Umbilical cord (tissue), 2 donors: ENCODE data around the gene SIRT7. TPM values are rescaled to one million over a fixed set of nuclear protein-coding genes. Genes with fewer than 3 reads are reported as not detected.
A peak's percentile ranks its signal among the peaks of the same experiment; 100 is the strongest.

ENCODE experiments used
- DNase-seq: peaks from one replicate; pipeline ENCODE4 v3.0.0-alpha.2; 2015; ENCODE audit warnings: low spot score
- total RNA-seq: library from RNA; depleted of rRNA; stranded (reverse); fragments of >200 nt; gene quantifications from one replicate; pipeline ENCODE4 v1.2.3, GENCODE V29; 2014; ENCODE audit warnings: low replicate concordance; ENCODE audit not compliant: insufficient read depth

SIRT7 gene
- total RNA-seq, 1 donor from 2014 or later = 9.9 TPM

DNA sequence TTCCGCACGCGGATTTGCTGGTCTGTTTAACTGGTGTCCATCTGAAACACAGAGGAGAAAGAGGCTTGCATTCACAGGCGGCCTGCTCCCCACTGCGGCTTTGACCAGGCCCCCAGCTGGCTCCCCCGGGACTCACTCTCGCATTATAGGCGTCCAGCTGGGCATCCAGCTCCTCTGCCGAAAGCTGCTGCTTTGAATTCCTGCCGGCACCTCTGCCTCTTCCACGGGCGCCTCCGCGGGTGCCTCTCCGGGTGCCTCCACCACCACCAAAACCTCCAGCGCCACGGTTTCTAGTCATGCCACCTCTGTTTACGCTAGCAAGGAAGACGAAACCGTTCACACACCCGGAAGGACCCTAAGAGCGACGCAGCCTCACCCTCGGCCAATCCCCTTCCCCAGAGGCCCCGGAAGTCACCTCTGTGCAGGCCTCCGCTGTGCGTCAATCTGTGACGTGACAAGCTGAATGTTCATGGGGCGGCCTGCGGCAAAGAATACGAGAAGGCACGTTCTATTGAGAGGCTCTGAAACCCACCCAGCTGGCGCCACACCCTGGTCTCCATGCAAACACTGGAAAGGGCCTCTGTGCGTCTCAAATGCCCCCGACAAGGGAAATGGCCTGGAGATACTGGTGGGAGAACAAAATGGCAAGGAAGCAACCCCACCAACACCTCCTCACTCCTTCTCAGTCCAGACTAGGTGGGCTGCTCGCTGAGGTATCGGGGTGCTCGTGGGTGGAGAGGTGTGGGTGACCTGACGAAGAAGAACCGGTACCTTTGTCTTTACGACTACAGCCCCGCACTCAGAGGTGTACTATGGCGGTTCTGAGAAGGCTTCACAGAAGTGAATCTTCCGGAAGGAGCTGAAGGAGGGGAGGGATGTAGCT is 29.6 kb downstream of the SIRT7 start:
- no peak for DNase-seq

- no peak for DNase-seq
Measured at GRCh38 chr17:81885869-81886548, 32.0 kb downstream of the SIRT7 start.

GRCh38 chr17:81885454-81885853 is 32.5 kb downstream of the SIRT7 start:
- DNase-seq = no peak

GRCh38 chr17:81884968-81885367 is 33.0 kb downstream of the SIRT7 start:
- no peak for DNase-seq

DNA sequence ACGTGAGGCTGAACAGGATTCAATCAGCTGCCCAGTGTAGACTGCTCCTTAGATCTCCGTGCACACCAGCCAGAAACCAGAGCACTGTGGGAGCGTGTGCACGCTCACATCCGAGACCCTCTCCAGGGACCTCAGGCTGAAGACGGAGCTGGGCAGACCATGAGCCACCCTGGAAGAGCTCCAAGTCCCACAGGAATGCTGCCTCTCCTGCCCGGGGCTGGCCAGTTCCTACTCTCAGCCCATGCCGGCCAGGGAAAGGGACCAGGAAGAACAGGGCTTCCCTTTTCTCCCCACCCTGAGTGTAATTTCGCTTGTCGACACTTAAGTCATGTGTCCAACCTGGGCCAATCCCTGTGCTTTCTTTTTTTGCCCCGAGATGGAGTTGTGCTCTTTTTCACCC is 33.5 kb downstream of the SIRT7 start:
- DNase-seq = no peak

DNA sequence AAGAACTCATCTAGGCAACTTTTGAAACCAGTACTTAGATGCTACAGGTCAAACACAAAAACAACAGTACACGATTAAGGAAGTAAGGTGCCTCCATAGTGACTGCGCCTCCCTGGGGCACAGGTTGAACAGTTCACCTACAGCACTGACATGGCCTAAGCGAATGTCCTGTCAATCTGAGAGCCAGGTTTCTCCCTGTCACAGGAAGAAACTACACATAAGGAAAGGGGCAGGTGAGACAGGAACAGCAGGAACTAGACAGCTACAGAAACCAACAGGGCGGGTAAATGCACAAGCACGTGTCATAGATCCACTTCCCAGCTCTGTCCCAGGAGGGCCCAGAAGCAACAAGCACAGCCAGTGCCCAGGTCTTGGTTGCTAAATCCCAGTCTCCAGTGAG is 38.9 kb downstream of the SIRT7 start:
- DNase-seq = no peak

DNA sequence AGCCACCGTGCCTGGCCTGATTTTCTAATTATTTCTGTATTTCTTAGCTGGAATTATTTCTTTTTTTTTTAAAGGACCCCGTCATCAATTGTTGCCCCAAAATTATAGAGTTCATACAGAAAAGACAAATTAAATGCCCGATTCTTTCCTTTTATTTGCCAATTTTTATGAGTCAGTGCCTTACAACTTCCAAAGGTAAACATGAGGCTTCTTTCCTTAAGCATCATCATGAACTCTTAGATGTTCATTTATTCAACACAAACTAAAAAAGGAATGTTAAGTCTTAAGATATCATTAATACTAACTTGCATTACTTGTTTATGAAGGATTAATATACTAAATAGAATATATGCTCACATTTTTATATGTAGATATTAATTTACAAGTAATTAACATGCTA is 39.7 kb downstream of the SIRT7 start:
- no peak for DNase-seq

GRCh38 chr17:81877569-81877968 is 40.4 kb downstream of the SIRT7 start:
- DNase-seq = no peak

GRCh38 chr17:81871387-81872230 is 46.4 kb downstream of the SIRT7 start:
- peak; percentile 89 for DNase-seq

GRCh38 chr17:81870981-81871386 is 47.0 kb downstream of the SIRT7 start, which contains the start of gene ARHGDIA:
Gene ARHGDIA (minus strand): TSS chr17:81871337. CDS start chr17:81869930, 1,407 bp downstream.
- DNase-seq = no peak

DNA sequence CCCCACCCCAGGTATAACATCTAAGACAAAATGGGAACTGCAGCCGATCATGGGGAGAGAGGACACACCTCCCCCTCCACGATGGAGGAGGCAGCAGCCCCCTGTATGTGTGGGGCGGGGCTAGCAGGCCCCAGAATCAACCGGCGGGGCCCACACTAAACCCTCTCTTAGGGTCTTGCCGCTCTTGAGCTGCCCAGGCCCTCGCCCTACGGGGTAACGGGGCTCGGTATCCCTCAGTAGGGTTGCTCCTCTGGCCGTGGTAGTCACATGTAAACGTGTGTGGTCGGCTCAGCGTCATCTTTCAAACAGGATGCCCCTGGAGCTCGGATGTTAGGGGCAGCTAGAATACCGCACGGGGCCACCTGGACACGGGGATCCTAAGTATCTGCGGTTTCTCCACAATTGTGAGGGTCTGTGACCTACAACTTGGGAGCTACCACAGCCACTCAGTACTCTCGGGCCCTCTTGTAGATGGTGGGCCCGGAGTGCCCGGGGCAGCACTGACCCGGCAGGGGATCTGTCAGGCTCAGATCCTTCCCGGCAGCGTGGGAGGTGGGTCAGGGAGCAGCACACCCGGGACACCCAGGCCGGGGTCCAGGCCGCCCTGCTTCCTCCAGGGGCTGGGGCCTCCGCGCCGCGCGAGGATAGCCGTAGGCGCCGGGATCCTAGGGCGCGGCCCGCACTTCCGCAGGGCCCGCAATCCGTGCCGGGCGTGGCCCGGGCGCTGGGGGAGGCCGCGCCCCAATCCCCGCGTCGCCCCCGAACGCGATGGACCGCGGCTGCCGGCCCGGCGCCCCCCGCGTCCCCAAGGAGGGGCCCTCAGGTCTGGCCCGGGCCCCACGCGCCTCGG is 47.6 kb downstream of the SIRT7 start:
- DNase-seq = peak; percentile 52

GRCh38 chr17:81869221-81870130 is 48.5 kb downstream of the SIRT7 start:
- DNase-seq = peak; percentile 44

GRCh38 chr17:81868674-81869220 is 49.2 kb downstream of the SIRT7 start:
- peak; percentile 87 for DNase-seq

- peak; percentile 20 for DNase-seq
Measured at GRCh38 chr17:81867991-81868673, 49.8 kb downstream of the SIRT7 start.

DNA sequence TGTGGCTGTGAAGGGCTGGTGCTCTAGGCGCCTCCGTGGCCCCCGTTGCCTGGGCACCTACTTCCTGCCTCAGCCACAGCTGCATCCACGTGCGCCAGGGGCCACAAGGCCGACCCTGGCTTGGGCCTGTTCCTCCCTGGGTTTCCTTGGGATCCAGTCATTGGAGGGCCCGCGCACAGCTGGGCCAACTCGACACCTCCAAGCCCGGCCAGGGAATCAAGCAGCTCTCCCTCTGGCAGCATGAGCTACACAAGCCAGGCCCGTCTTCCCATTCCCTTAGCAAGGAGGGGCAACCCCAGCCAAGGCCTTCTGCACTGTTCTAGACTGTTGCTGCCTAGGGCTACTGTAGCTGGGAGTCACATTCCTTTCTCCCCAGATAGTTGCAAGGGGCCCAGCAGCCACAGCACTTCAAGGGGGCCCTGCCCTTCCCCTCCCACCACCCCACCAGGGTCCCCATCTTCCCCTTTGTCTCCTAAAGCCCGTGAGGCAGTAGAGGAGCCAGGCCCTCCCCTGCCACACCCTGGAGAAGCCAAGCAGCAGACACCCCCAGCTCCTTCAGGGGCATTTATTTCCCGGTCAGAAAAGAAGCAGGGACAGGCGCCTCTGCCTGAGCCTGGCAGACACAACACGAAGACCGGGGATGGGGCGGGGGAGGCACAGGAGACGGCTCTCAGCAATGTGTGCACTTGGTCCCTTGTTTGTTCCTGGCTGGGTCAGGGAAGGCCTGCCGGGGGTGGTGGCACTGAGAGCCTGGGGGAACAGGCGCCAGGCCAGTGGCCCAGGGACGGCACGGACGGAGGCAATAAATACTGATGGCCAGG is 50.6 kb downstream of the SIRT7 start:
- DNase-seq = peak; percentile 79

DNA sequence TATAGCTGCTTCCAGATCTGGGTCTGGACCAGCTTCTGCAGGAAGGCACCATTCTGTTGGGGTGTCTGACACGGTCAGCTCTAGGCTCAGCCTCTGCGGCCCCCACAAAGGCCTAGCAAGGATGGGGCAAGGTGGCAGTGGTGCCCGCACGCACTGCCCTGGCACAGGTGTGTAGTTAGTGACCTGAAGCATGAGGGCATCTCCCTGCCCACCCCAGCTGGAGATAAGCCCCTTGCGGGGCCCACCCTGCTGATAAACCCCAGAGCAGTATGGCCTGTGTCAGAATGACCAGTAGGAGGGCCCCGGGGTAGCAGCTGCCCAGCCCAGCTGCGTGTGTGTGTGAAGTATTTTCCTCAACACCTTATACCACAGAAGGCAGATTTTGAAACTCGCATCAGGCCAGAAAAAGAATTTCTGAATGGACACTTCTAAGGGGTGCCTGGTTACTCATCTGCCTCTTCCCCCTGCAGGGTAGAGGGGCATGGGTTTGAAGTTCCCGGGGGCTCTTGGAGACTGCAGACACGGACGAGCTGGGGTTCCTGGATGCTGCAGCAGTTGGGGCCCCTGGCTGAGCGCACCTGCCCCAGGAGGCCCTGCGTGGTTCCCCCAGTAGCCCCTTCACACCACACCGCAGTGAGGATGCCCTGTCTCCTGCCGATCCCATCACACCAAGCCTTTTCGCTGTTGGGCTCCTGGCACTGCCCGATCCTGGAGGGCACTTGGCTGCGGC is 51.4 kb downstream of the SIRT7 start:
- DNase-seq = peak; percentile 33

DNA sequence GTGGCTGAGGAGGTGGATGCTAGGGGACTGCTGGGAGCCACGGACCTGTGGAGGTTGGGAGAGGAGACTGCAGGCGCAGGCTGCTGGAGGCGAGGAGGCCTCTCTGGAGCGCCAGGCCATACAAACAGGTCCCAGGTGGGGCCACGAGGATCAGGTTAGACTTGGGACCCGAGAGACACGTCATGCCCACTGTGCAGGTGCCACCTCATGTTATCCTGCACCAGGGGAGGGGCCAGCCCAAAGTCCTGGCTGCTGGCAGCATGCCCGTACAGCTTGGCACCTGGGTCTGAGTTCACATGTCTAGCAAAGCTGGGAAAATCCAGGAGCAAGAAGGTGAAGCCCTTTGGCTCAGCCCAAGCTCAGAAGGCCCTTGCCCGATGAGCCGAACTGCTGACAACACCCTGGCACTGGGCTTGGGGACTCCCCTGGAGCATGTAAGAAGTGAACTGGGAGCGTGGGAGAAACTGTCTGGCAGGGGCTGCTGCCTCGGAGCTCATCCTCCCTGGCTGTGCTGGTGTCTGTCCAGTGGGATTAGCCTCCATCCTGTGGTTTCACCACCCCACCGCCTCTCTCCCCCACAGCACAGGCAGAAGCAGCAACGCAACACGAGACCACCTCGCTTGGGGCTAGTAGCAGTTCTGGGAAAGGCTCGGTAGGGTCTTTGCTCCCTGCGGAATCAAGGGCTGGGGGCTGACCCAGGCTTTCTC is 52.1 kb downstream of the SIRT7 start:
- peak; percentile 51 for DNase-seq
